Measurements from ENCODE around the gene ZDHHC11B.
"Not testable (repeated sequence)": the region's sequence is repeated elsewhere in the genome, so short reads cannot be mapped to it uniquely, and the experiment has no call there.

The ZDHHC11B gene

GRCh38 chr5:751992-752391 is 32.5 kb downstream of the ZDHHC11B start:
- DNase-seq, result not testable (repeated sequence)

DNA sequence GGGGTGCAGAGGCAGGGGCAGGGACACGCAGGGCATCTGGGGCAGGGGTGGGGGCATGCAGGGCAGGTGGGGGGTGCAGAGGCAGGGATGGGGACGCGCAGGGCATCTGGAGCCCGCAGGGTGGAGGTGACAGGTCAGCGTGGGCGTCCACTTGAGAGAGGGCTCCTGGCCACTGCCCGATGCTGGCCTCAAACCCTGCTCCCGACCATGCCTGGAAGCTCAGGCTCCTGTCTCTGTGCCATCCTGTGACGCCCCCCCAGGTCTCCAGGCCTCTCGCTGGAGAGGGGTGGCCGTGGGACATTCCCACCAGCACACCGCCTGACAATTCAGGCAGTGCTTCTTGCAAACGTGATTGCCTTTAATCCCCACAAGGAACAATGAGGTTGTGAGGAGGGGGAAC is 33.0 kb downstream of the ZDHHC11B start:
- DNase-seq, result no peak

GRCh38 chr5:750226-750625 is 34.3 kb downstream of the ZDHHC11B start:
- DNase-seq, result not testable (repeated sequence)

DNA sequence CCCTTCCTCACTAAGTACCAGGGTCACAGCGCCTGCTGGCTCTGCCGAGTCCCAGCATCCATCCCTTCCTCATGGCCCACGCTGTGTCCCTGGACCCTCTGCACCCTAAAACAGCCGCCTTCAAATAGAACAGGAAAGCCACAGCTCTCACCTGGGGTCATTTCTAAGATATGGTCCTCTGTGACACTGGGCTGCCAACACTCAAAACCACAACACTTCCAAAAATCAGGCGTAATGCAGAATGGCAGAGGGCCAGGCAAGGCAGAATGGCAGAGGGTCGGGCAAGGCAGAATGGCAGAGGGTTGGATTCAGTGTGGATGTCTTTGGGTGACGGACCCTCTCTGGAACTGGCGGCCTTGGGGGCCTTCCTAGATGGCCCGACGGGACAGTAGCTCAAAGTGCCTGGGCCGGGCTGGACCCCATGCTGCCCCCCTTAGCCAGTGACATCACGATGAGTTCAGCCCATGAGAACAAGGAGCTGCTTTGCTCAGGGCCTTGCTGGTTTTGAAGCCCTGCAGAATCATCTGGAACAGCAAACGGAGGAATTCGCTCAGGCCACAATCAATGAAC is 35.3 kb downstream of the ZDHHC11B start:
- DNase-seq, result no peak

GRCh38 chr5:748011-748980 is 36.2 kb downstream of the ZDHHC11B start:
- not testable (repeated sequence) for DNase-seq

- DNase-seq, result not testable (repeated sequence)
These were observed 37.2 kb downstream of the ZDHHC11B start for GRCh38 chr5:747303-747844.

DNA sequence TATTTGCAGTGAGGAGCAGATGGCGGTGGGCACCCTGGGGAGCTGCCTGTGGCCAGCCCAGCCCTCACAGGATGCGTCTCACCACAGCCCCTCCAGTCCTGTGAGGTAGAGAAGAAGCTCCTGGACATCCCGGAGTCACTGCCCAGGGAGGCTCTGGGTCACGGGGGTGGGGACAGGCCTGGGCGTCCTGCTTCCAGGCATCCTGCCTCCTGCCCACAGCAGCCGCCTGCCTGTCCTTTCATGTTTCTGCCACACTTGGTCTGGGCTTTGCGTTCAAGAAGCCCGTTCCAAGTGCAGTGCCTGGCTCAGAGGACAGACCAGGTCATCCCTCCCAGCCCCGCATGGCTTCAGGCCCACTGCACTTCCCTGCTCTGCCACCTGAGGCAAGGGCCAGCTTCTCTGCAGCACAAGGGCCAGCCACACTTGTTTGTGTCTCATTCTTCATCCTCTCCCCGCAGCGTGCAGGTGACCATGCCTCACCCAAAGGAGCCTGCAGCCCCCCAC is 38.2 kb downstream of the ZDHHC11B start:
- no peak for DNase-seq

- DNase-seq, result not testable (repeated sequence)
These were observed 39.0 kb downstream of the ZDHHC11B start for GRCh38 chr5:745272-746142.

GRCh38 chr5:743696-744404 is 40.7 kb downstream of the ZDHHC11B start:
- DNase-seq, result not testable (repeated sequence)

DNA sequence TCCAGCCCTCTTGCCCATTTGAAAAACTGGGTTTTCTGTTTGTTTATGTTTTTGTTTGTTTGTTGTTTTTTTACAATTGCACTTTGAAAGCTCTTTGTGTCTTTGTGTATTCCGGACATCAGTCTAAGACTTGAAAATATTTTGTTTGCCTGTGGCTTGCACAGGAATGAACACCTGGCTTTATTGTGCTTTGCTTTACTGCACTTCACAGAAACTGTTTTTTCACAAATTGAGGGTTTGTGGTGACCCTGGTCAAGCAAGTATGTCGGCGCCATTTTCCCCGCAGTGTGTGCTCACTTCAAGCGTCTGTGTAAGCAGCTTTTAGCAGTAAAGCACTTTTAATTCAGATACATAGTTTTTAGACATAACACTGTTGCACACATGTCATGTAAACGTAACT is 42.3 kb downstream of the ZDHHC11B start:
- DNase-seq, result not testable (repeated sequence)

DNA sequence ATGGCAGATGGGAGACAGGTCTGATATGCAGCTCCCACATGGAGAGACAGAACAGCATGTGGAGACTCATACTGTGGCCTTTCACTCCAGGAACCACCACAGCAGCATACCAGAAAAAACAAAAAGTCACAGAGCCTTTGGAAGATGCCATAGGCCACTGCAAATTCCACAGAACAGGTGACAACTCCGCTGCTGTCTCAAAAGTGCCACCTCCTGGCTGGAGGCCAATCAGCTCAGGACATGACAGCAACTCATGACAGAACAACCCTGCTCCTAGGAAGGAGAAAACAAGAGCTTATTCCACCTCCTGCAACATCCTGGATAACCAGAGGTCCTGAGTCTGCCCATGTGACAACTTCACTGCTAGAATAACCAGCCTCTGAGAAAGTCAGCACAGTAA is 50.4 kb downstream of the ZDHHC11B start:
- DNase-seq, result not testable (repeated sequence)

- not testable (repeated sequence) for DNase-seq
These were observed 51.6 kb downstream of the ZDHHC11B start for GRCh38 chr5:732754-733454.

DNA sequence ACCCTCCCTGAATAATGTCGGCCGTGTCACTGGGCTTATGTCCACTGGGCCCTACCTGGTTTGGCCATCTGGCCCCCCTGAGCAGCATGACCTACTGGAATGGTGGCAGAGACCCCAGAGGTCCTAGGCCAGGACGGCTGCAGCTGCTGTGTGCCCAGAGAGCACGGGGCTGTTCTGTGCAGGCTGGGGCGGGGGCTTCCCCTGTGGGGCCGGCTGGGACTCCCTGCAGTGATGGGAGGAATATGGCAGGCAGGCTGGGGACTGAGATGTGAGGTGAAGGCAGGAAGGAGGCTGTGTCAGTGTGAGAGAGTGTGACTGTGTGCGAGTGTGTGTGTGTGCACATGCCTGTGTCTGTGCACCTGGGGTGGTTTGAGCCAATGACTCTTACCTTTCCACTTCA is 55.3 kb downstream of the ZDHHC11B start:
- not testable (repeated sequence) for DNase-seq

- DNase-seq, result not testable (repeated sequence)
These were observed 57.4 kb downstream of the ZDHHC11B start for GRCh38 chr5:727087-727486.

DNA sequence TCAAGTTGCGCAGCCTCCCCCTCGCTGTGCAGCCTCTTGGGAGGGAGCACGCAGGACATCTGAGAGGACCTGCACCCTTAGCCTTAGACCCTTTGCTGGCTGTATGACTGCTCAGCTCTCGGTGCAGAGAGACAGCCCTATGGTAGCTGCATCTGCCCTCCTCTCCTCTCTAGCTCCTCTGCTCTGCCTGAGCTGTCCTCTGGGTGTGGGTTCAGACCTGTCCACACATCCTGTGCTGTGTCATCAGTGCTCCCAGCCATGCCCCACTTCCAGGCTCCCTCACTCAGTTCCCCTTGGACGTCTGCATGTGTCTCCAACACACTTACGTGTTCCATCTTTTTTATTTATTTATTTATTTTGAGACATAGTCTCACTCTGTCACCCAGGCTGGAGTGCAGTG is 60.7 kb downstream of the ZDHHC11B start:
- DNase-seq, result not testable (repeated sequence)

GRCh38 chr5:723309-723708 is 61.2 kb downstream of the ZDHHC11B start:
- not testable (repeated sequence) for DNase-seq

- not testable (repeated sequence) for DNase-seq
These were observed 65.2 kb downstream of the ZDHHC11B start for GRCh38 chr5:719379-719778.

GRCh38 chr5:717143-717542 is 67.4 kb downstream of the ZDHHC11B start:
- no peak for DNase-seq

DNA sequence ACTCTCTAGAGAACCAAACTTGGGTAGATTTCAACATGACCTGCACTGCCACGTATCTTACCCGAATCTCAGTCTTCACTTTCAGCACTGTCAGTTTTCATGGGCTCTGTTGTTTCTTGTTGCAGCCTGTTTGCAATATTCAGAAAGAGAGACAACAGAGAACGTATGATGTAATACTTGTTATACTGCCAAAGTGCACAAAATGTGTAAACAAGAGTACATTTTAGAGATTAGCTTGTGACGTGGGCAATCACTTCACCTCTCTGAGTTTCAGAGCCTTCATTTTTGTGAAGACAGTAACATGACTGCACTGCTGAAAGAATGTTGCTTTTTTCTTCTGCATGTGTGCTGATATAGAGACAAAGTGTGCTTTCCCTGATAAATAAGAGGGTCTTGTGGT is 67.8 kb downstream of the ZDHHC11B start:
- not testable (repeated sequence) for DNase-seq

- DNase-seq, result not testable (repeated sequence)
These were observed 68.9 kb downstream of the ZDHHC11B start for GRCh38 chr5:715636-716035.

Measured in stimulated activated CD4-positive, alpha-beta T cell treated with anti-CD3 and anti-CD28 coated beads, Interleukin-15, amount 100 ng/mL, for 24 hours (primary cell).